Esophagus squamous epithelium (tissue), 5 donors: ENCODE results near the gene GNPTAB. TPM values are rescaled to one million over a fixed set of nuclear protein-coding genes. Genes with fewer than 3 reads are reported as not detected.

ENCODE experiments used
- DNase-seq: peaks from one replicate; lab custom pipeline; 2025; lab: John Stamatoyannopoulos, UW
- H3K27ac ChIP-seq, 4 donors: fragments of 200-600 bp; sonication (generic); one replicate each; pipeline ENCODE4 v1.5.1; 2016 to 2019; ENCODE audit warnings: mild to moderate bottlenecking in 1 of 4
- H3K27me3 ChIP-seq, 4 donors: fragments of 200-600 bp; sonication (generic); 1 replicate in 3 of 4; 2 replicates in 1 of 4; pipeline versions ENCODE4 v1.5.1 to v1.6.0; 2017 to 2021; ENCODE audit warnings: antibody characterized with exemption in 1 of 4
- H3K36me3 ChIP-seq, 3 donors: fragments of 200-600 bp; sonication (generic); one replicate each; pipeline ENCODE4 v1.5.1; 2016 to 2019
- H3K4me1 ChIP-seq, 3 donors: fragments of 200-600 bp; sonication (generic); one replicate each; pipeline ENCODE4 v1.5.1; 2017 to 2019
- H3K4me3 ChIP-seq, 4 donors: fragments of 200-600 bp; sonication (generic); 1 replicate in 3 of 4; 2 replicates in 1 of 4; pipeline ENCODE4 v1.5.1; 2016 to 2019; ENCODE audit warnings: mild to moderate bottlenecking in 2 of 4, moderate library complexity in 1 of 4
- H3K9me3 ChIP-seq, 3 donors: fragments of 200-600 bp; sonication (generic); one replicate each; pipeline ENCODE4 v1.5.1; 2016 to 2019
- POLR2A ChIP-seq, 4 donors: fragments of 450-650 bp; IDR thresholded peaks; one replicate each; pipeline ENCODE4 v1.6.1; 2017; ENCODE audit warnings: antibody characterized with exemption in 4 of 4, mild to moderate bottlenecking in 4 of 4, moderate library complexity in 3 of 4
- WGBS, 2 donors: methylation state at CpG; one replicate each; pipeline ENCODE4 v1.1.5; 2018; 5-methylcytosine and 5-hydroxymethylcytosine counted together
- intact Hi-C: fragments of 100-400 bp; cut with DNase I; formaldehyde crosslinking; loops from one replicate; pipeline ENCODE4 v1.15.0; 2022
- total RNA-seq, 4 donors: library from RNA; depleted of rRNA; stranded (reverse); fragments of >200 nt; gene quantifications; one replicate each; pipeline ENCODE4 v1.1.0, GENCODE V29; 2016
- TF ChIP-seq, protein P1 (sequence below), 6 experiments: fragments of 450-650 bp in 4 of 6; fragments of 200-600 bp in 2 of 6; sonication (generic) in 2 of 6; IDR thresholded peaks; one replicate each; pipeline ENCODE4 v1.5.1; 2016 to 2019; ENCODE audit warnings: antibody characterized with exemption in 6 of 6, mild to moderate bottlenecking in 4 of 6, moderate library complexity in 4 of 6
- donor health status: DM: yes; HTN: yes; CAD: no.

Gene GNPTAB
- total RNA-seq, 4 donors from 2014 or later, result 20.8 to 26.3 (median 21.9) TPM

- no peaks in the 10 kb centered on the region for H3K9me3 ChIP-seq
- TF ChIP-seq, protein P1, sequence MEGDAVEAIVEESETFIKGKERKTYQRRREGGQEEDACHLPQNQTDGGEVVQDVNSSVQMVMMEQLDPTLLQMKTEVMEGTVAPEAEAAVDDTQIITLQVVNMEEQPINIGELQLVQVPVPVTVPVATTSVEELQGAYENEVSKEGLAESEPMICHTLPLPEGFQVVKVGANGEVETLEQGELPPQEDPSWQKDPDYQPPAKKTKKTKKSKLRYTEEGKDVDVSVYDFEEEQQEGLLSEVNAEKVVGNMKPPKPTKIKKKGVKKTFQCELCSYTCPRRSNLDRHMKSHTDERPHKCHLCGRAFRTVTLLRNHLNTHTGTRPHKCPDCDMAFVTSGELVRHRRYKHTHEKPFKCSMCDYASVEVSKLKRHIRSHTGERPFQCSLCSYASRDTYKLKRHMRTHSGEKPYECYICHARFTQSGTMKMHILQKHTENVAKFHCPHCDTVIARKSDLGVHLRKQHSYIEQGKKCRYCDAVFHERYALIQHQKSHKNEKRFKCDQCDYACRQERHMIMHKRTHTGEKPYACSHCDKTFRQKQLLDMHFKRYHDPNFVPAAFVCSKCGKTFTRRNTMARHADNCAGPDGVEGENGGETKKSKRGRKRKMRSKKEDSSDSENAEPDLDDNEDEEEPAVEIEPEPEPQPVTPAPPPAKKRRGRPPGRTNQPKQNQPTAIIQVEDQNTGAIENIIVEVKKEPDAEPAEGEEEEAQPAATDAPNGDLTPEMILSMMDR (IDR thresholded peaks at IDR 0.05), result no peak
- no peak for TF ChIP-seq POLR2A (IDR thresholded peaks at IDR 0.05)
- no peak overlapping the region for H3K27ac ChIP-seq
- no peak for DNase-seq
- WGBS, 2 donors, result 62 to 64% methylated on average over 2 of the region's 2 CpGs
- peaks cover 0 to 52% (median 0%) of the 10 kb centered on the region in 3 donors for H3K36me3 ChIP-seq
- peaks cover 0 to 6% (median 0%) of the 10 kb centered on the region in 3 donors for H3K4me1 ChIP-seq
- H3K4me3 ChIP-seq, result no peak overlapping the region
- intact Hi-C loops, result no loop called here
- H3K27me3 ChIP-seq, result no peaks in the 10 kb centered on the region
Observed at GRCh38 chr12:101775816-101776215, 54.9 kb downstream of the GNPTAB start.

GRCh38 chr12:101773650-101774162, 57.1 kb downstream of the GNPTAB start:
- WGBS, 2 donors, result 34 to 42% methylated on average over 2 of the region's 2 CpGs
- no peak for DNase-seq
- intact Hi-C loops, result loop anchor here (5.0 kb wide), 1 partner anchor 64 kb away; no protein-coding TSS in a partner anchor

DNA sequence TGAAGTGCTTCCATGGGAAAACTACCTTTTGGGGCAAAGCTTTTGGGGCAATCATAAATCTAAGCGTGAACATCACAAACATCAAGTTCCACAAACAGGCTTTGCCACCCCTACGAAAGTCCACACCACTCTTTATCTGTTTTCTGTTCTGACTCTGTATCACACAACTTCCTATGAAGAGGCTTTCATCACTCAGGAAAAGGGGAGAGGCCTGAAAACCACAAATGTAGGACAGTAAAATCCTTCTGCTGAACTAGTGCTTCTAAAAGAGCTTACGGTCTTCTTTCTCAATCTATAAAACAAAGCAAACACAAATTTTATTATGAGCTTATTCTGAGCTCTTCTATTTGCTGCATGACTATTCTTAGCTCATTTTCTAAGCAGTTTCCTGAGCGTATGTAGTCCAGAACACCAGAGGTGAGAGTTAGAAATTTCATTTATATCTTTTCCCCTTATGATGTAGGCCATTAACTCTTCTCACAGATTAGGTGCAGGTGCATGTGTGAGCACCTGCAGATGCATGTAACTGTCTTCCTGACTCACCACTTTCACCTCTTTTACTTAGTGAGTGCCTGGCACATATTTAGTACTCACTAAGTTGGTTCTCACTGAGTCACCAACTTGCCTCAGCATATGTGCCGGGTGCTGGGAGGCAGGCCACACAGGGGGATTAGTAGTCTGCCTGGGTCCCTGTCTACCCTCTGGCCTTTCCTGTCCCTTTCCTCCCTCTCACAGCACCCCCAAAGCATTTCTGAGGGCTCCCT, 58.6 kb downstream of the GNPTAB start:
- no peak for TF ChIP-seq POLR2A (IDR thresholded peaks at IDR 0.05)
- TF ChIP-seq, protein P1 (IDR thresholded peaks at IDR 0.05), result no peak
- intact Hi-C loops, result loop anchor here (5.0 kb wide), 1 partner anchor 65 kb away; no protein-coding TSS in a partner anchor
- peaks cover 4 to 58% (median 6%) of the 10 kb centered on the region in 3 donors for H3K36me3 ChIP-seq
- no peak for DNase-seq
- no peaks in the 10 kb centered on the region for H3K27me3 ChIP-seq
- WGBS, 2 donors, result 62 to 65% methylated on average over 5 of the region's 5 CpGs
- no peak overlapping the region for H3K27ac ChIP-seq
- H3K4me1 ChIP-seq, result peaks cover 0 to 6% (median 0%) of the 10 kb centered on the region in 3 donors
- no peak overlapping the region for H3K4me3 ChIP-seq
- H3K9me3 ChIP-seq, result no peaks in the 10 kb centered on the region

More at GRCh38 chr12:101773650-101774162, 57.1 kb downstream of the GNPTAB start:
- Histone ChIP-seq H3K27ac (no peak overlapping the region), H3K36me3 (peaks cover 0 to 54% (median 4%) of the 10 kb centered on the region in 3 donors), H3K4me3 (no peak overlapping the region), H3K27me3 (no peaks in the 10 kb centered on the region), H3K9me3 (no peaks in the 10 kb centered on the region), H3K4me1 (peaks cover 0 to 6% (median 0%) of the 10 kb centered on the region in 3 donors)
- no peak for TF ChIP-seq POLR2A (IDR thresholded peaks at IDR 0.05)
- TF ChIP-seq, protein P1 (IDR thresholded peaks at IDR 0.05), result peak; percentile 85 to 97 (median 94)

- TF ChIP-seq POLR2A (IDR thresholded peaks at IDR 0.05), result no peak
- TF ChIP-seq, protein P1 (IDR thresholded peaks at IDR 0.05), result no peak
- Histone ChIP-seq H3K27me3 (no peaks in the 10 kb centered on the region), H3K36me3 (peaks cover 4 to 62% (median 6%) of the 10 kb centered on the region in 3 donors), H3K9me3 (no peaks in the 10 kb centered on the region), H3K4me1 (peaks cover 0 to 12% (median 0%) of the 10 kb centered on the region in 3 donors), H3K4me3 (no peak overlapping the region), H3K27ac (no peak overlapping the region)
- DNase-seq, result no peak
- WGBS, 2 donors, result 82 to 88% methylated on average over 4 to 5 of the region's 5 CpGs
- intact Hi-C loops, result loop anchor here (5.0 kb wide), 1 partner anchor 67 kb away; no protein-coding TSS in a partner anchor
Observed at GRCh38 chr12:101769865-101770264, 60.9 kb downstream of the GNPTAB start.

GRCh38 chr12:101768781-101769180, 62.0 kb downstream of the GNPTAB start:
- 93 to 95% methylated on average over 2 of the region's 2 CpGs for WGBS, 2 donors
- peaks cover 0 to 23% (median 5%) of the 10 kb centered on the region in 3 donors for H3K4me1 ChIP-seq
- no peak overlapping the region for H3K27ac ChIP-seq
- peaks cover 4 to 62% (median 6%) of the 10 kb centered on the region in 3 donors for H3K36me3 ChIP-seq
- no peaks in the 10 kb centered on the region for H3K9me3 ChIP-seq
- H3K4me3 ChIP-seq, result no peak overlapping the region
- no peak for DNase-seq
- intact Hi-C loops, result no loop called here
- H3K27me3 ChIP-seq, result no peaks in the 10 kb centered on the region
- TF ChIP-seq, protein P1 (IDR thresholded peaks at IDR 0.05), result no peak
- TF ChIP-seq POLR2A (IDR thresholded peaks at IDR 0.05), result no peak
